ENCODE measurements around the gene HEMGN. TPM values are rescaled to one million over a fixed set of nuclear protein-coding genes. Genes with fewer than 3 reads are reported as not detected.

HEMGN gene
- total and polyA plus RNA-seq, 12 donors = 0.11 to 1.1 (median 0.19) TPM; not detected in 8

DNA sequence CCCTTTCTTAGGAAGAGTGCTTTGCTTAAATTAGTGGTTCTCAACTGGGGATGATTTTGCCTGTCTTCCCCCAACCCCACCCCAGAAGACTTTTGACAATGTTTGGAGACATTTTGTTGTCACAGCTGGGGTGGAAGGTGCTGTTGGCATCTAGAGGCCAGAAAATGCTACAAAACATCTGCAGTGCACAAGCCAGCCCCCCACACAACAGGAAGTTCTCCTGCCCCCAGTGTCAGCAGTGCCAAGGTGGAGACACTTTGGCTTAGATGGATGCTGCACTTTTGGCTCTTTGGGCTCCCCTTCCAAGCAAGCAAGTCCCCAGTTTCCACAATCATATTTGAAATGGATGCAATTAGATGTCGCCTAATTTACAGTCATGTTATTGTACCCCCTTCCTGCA lies 2.7 kb downstream of the HEMGN start:
- Histone ChIP-seq H3K4me3 (no peak overlapping the region), H3K9me3 (no peaks in the 10 kb centered on the region), H3K27me3 (peaks cover 0 to 76% (median 31%) of the 10 kb centered on the region in 7 donors), H3K4me1 (no peaks in the 10 kb centered on the region), H3K36me3 (no peaks in the 10 kb centered on the region), H3K27ac (no peak overlapping the region)
- 59 to 71% methylated on average over 1 of the region's 1 CpG for WGBS, 2 donors
- no peak for TF ChIP-seq CTCF (IDR thresholded peaks at IDR 0.05)
- ATAC-seq = no peak
- intact Hi-C loops (cut with DNase I) = loop anchor here in 2 of 10 donors (5.0 to 10.0 kb wide), 2 partner anchors 90 to 337 kb away; no protein-coding TSS in a partner anchor
- DNase-seq = no peak

DNA sequence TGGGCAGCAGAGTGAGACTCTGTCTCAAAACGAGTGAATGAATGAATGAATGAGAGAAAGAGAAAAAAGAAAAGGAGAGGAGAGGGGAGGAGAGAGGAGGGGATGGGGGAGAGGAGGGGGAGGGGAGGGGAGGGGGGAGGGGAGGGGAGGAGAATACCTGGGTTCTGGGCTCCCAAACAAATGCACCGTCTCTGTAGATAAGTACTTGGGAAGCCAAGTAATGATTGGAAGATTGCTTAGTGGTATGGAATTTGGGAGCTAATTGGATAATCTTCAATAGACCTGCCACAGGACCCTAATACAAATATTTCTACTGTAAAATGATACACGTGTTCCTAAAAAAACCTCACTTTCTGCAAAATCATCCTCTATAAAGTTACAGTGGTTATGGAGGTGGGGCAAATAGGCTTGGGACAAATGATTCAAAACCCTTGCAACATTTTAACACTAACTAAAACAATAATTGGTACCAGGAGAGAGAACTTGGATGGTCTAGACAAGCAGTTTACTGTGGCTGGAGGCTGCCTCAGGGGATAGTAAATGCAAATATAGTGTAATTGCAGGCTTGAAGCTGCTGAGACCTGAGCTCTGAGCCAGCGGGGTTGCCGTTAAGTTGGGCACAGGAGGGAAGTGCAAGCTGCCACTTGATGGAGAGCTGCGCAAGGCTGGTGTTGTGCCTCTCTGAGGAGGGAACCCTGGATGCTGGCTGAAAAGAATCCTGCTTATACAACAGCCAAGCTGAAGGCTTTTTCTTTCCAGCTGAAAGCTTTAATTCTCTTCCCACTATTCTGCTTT lies 3.5 kb downstream of the HEMGN start:
- intact Hi-C loops (cut with DNase I) = loop anchor here in 2 of 10 donors (5.0 to 10.0 kb wide), 2 partner anchors 90 to 338 kb away; no protein-coding TSS in a partner anchor
- H3K4me1 ChIP-seq = no peaks in the 10 kb centered on the region
- no peaks in the 10 kb centered on the region for H3K9me3 ChIP-seq
- peaks cover 0 to 76% (median 35%) of the 10 kb centered on the region in 7 donors for H3K27me3 ChIP-seq
- ATAC-seq (no peak), DNase-seq (no peak)
- WGBS, 2 donors = 23 to 33% methylated on average over 5 to 6 of the region's 6 CpGs
- H3K27ac ChIP-seq = no peak overlapping the region
- no peak overlapping the region for H3K4me3 ChIP-seq
- H3K36me3 ChIP-seq = no peaks in the 10 kb centered on the region
- TF ChIP-seq CTCF (IDR thresholded peaks at IDR 0.05) = no peak

DNA sequence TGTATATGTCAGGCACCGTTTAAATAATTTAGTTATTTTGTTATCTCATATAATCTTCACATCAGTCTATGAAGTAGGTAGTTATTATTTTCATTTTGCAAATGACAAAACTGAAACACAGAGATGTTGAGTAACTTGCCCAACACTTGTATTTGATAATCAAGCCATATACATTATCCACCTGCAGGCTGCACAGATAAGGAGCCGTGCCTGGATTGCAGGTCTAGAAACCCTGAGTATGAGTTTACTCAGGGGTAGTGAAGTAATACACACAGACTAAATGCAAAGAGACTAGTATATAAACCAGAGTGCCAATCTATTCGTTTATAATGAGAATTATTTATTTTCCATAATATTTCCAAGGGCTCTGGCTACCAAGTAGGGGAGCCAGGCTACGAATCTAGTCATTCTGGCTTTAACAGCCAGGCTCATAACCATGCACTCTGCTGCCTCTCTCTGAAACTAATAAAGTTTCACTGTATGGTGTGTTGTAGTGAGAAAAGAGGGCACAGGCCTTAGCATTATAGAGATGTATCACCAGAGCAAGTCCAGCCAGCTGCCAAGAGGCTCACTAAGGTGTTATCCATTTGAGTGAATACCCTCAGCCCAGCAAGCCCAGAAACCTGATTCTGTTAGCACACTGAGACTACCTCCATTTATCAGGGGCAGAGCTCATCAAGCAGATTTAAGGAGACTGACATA lies 4.5 kb downstream of the HEMGN start:
- no peak for TF ChIP-seq CTCF (IDR thresholded peaks at IDR 0.05)
- Histone ChIP-seq H3K36me3 (no peaks in the 10 kb centered on the region), H3K4me3 (no peak overlapping the region), H3K27me3 (peaks cover 0 to 77% (median 36%) of the 10 kb centered on the region in 7 donors), H3K9me3 (no peaks in the 10 kb centered on the region), H3K4me1 (no peaks in the 10 kb centered on the region), H3K27ac (no peak overlapping the region)
- intact Hi-C loops (cut with DNase I) = loop anchor here in 1 of 10 donors (10.0 kb wide), 1 partner anchor 91 kb away; no protein-coding TSS in a partner anchor
- WGBS, 2 donors = 63 to 72% methylated on average over 4 of the region's 4 CpGs
- ATAC-seq = no peak
- no peak for DNase-seq

DNA sequence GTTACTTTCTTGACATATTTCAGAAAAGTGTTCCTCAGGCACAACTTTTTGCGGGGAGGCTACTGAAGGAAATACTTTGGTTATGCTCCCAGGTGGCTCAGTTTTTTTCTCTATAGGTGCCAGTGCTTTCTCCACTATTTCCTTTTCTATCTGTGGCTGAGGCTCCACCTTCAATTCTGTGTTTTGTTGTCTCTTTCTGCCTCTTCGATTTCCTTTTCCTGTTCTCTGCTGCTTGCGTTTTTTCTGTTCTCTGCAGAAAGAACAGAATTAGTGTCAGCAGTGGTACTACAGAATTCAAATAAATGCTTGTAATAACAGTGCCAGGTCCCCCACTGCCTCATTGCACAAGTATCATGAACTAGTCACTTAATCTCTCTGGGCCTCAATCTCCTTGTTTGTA lies 7.0 kb downstream of the HEMGN start:
- DNase-seq (no peak), ATAC-seq (no peak)
- H3K27me3 ChIP-seq = peaks cover 0 to 86% (median 31%) of the 10 kb centered on the region in 7 donors
- no peaks in the 10 kb centered on the region for H3K36me3 ChIP-seq
- no peaks in the 10 kb centered on the region for H3K9me3 ChIP-seq
- H3K4me1 ChIP-seq = no peaks in the 10 kb centered on the region
- no peak overlapping the region for H3K4me3 ChIP-seq
- TF ChIP-seq CTCF (IDR thresholded peaks at IDR 0.05) = no peak
- H3K27ac ChIP-seq = peak overlapping the region in 1 of 10 donors; percentile 27
- intact Hi-C loops (cut with DNase I) = loop anchor here in 1 of 10 donors (10.0 kb wide), 1 partner anchor 94 kb away; no protein-coding TSS in a partner anchor
- 41 to 42% methylated on average over 3 of the region's 3 CpGs for WGBS, 2 donors

Data from heart right ventricle (tissue), 16 donors.